Measurements from ENCODE around the gene UPK1A.

DNA sequence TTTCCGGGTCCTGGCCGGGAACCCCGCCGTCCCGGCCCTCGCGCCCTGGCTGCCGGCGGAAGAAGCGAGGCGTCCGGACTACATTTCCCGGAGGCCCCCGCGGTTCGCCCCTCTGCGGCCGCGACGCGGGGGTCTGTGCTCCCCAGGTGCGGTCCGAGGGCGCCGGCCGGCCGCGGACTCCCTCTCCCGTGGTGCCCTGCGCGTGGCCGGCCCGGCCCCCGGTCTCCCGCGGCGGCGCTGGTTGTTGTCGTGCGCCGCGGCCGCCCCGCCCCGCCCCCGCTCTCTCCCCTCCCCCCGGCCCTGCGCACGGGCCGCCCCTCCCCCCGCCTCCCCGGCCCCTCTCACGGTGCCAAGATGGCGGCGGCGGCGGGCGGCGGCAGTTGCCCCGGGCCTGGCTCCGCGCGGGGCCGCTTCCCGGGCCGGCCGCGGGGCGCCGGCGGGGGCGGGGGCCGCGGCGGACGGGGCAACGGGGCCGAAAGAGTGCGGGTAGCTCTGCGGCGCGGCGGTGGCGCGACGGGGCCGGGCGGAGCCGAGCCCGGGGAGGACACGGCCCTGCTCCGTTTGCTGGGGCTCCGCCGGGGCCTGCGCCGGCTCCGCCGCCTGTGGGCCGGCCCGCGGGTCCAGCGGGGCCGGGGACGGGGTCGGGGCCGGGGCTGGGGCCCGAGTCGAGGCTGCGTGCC is 51.5 kb downstream of the UPK1A start, which contains the start of gene KMT2B:
- TF ChIP-seq GATA3 (IDR thresholded peaks at IDR 0.05; ENCODE audit: low read depth, low read length) = no peak
- TF ChIP-seq GATA2 (IDR thresholded peaks at IDR 0.05; ENCODE audit: low read depth, low read length) = no peak

Data from SH-SY5Y (cell line).